Muscle of leg (tissue), 11 donors: ENCODE results near the gene L3MBTL4. TPM values are rescaled to one million over a fixed set of nuclear protein-coding genes. Genes with fewer than 3 reads are reported as not detected.
"Not testable (repeated sequence)": the region's sequence is repeated elsewhere in the genome, so short reads cannot be mapped to it uniquely, and the experiment has no call there.

Experiments used
- DNase-seq: peaks from one replicate; pipeline ENCODE4 v3.0.0; 2013
- H3K27ac ChIP-seq: one replicate; pipeline ENCODE4 v1.5.1; 2013; ENCODE audit warnings: mild to moderate bottlenecking, low read length, control low read depth
- H3K27me3 ChIP-seq: one replicate; pipeline ENCODE4 v1.6.1; 2013; ENCODE audit warnings: low read length; ENCODE audit not compliant: control insufficient read depth, insufficient read depth
- H3K36me3 ChIP-seq: one replicate; pipeline ENCODE4 v1.6.1; 2013; ENCODE audit warnings: low read length; ENCODE audit not compliant: control insufficient read depth, insufficient read depth
- H3K4me1 ChIP-seq: one replicate; pipeline ENCODE4 v1.6.1; 2013; ENCODE audit warnings: low read length; ENCODE audit not compliant: control insufficient read depth, insufficient read depth
- H3K4me3 ChIP-seq: one replicate; pipeline ENCODE4 v1.5.1; 2013; ENCODE audit warnings: low read length, control low read depth
- H3K9me3 ChIP-seq: replicated peaks from 2 replicates; pipeline ENCODE4 v1.6.1; 2013; ENCODE audit warnings: low read depth, low read length; ENCODE audit not compliant: control insufficient read depth
- WGBS: methylation state at CpG from one replicate; pipeline ENCODE4 v1.1.5; 2013; ENCODE audit warnings: missing lambda C conversion rate; ENCODE audit not compliant: insufficient coverage; 5-methylcytosine and 5-hydroxymethylcytosine counted together
- polyA plus RNA-seq, 8 donors: library from polyadenylated mRNA; unstranded; fragments of 120-200 nt; gene quantifications; one replicate each; pipeline versions ENCODE4 v1.2.1 to v1.2.3, GENCODE V29; 2013; ENCODE audit warnings: inconsistent platforms in 1 of 8, low replicate concordance in 1 of 8; ENCODE audit not compliant: insufficient read length in 8 of 8, insufficient read depth in 1 of 8
- total RNA-seq: library from RNA; stranded (reverse); fragments of 120-200 nt; gene quantifications from one replicate; pipeline ENCODE4 v1.2.4, GENCODE V29; 2013

The L3MBTL4 gene
- total and polyA plus RNA-seq, 9 donors, result 0.78 to 4.2 (median 1.4) TPM

GRCh38 chr18:6058941-6059340, 355.8 kb downstream of the L3MBTL4 start:
- H3K4me1 ChIP-seq, result peaks cover 2% of the 10 kb centered on the region
- peak; percentile 47 for DNase-seq
- no peaks in the 10 kb centered on the region for H3K9me3 ChIP-seq
- H3K27ac ChIP-seq, result no peak overlapping the region
- 8% methylated on average over 2 of the region's 6 CpGs for WGBS
- H3K36me3 ChIP-seq, result no peaks in the 10 kb centered on the region
- no peak overlapping the region for H3K4me3 ChIP-seq
- H3K27me3 ChIP-seq, result no peaks in the 10 kb centered on the region

- Histone ChIP-seq H3K9me3 (no peaks in the 10 kb centered on the region), H3K27ac (no peak overlapping the region), H3K36me3 (no peaks in the 10 kb centered on the region), H3K27me3 (no peaks in the 10 kb centered on the region), H3K4me1 (peaks cover 2% of the 10 kb centered on the region), H3K4me3 (no peak overlapping the region)
- WGBS, result no CpG with 5 or more reads among the region's 3 CpGs
- no peak for DNase-seq
Observed at GRCh38 chr18:6057604-6058003, 357.1 kb downstream of the L3MBTL4 start.

- 0% methylated on average over 1 of the region's 7 CpGs for WGBS
- no peaks in the 10 kb centered on the region for H3K9me3 ChIP-seq
- no peak overlapping the region for H3K27ac ChIP-seq
- H3K36me3 ChIP-seq, result no peaks in the 10 kb centered on the region
- peak; percentile 10 for DNase-seq
- H3K4me3 ChIP-seq, result no peak overlapping the region
- H3K27me3 ChIP-seq, result no peaks in the 10 kb centered on the region
- H3K4me1 ChIP-seq, result peaks cover 2% of the 10 kb centered on the region
Observed at GRCh38 chr18:6056171-6056910, 358.4 kb downstream of the L3MBTL4 start.

- H3K36me3 ChIP-seq, result no peaks in the 10 kb centered on the region
- H3K27me3 ChIP-seq, result no peaks in the 10 kb centered on the region
- H3K9me3 ChIP-seq, result no peaks in the 10 kb centered on the region
- peaks cover 2% of the 10 kb centered on the region for H3K4me1 ChIP-seq
- WGBS, result no CpG with 5 or more reads among the region's 5 CpGs
- H3K27ac ChIP-seq, result no peak overlapping the region
- peak; percentile 1 for DNase-seq
- no peak overlapping the region for H3K4me3 ChIP-seq
Observed at GRCh38 chr18:6055711-6056110, 359.0 kb downstream of the L3MBTL4 start.

GRCh38 chr18:6054256-6054842, 360.4 kb downstream of the L3MBTL4 start:
- 54% methylated on average over 4 of the region's 9 CpGs for WGBS
- no peaks in the 10 kb centered on the region for H3K27me3 ChIP-seq

GRCh38 chr18:6052449-6052913, 362.2 kb downstream of the L3MBTL4 start:
- peak; percentile 55 for DNase-seq
- 89% methylated on average over 2 of the region's 5 CpGs for WGBS
- H3K27ac ChIP-seq, result no peak overlapping the region

More at GRCh38 chr18:6054256-6054842, 360.4 kb downstream of the L3MBTL4 start:
- no peaks in the 10 kb centered on the region for H3K9me3 ChIP-seq
- no peak overlapping the region for H3K4me3 ChIP-seq
- H3K4me1 ChIP-seq, result peaks cover 2% of the 10 kb centered on the region
- no peaks in the 10 kb centered on the region for H3K36me3 ChIP-seq
- DNase-seq, result no peak
- H3K27ac ChIP-seq, result no peak overlapping the region

GRCh38 chr18:6047596-6047995, 367.1 kb downstream of the L3MBTL4 start:
- not testable (repeated sequence) for H3K27ac ChIP-seq, H3K4me3 ChIP-seq, DNase-seq, H3K36me3 ChIP-seq, H3K9me3 ChIP-seq, H3K4me1 ChIP-seq, H3K27me3 ChIP-seq
- no CpG with 5 or more reads among the region's 2 CpGs for WGBS

More at GRCh38 chr18:6052449-6052913, 362.2 kb downstream of the L3MBTL4 start:
- no peak overlapping the region for H3K4me3 ChIP-seq
- no peaks in the 10 kb centered on the region for H3K9me3 ChIP-seq
- no peaks in the 10 kb centered on the region for H3K36me3 ChIP-seq
- H3K4me1 ChIP-seq, result no peaks in the 10 kb centered on the region
- H3K27me3 ChIP-seq, result no peaks in the 10 kb centered on the region

- H3K36me3 ChIP-seq, result no peaks in the 10 kb centered on the region
- no peak overlapping the region for H3K27ac ChIP-seq
- DNase-seq, result no peak
- H3K9me3 ChIP-seq, result peaks cover 7% of the 10 kb centered on the region
- no peaks in the 10 kb centered on the region for H3K4me1 ChIP-seq
- H3K27me3 ChIP-seq, result no peaks in the 10 kb centered on the region
- no peak overlapping the region for H3K4me3 ChIP-seq
Observed at GRCh38 chr18:6044773-6045172, 369.9 kb downstream of the L3MBTL4 start.

GRCh38 chr18:6044319-6044718, 370.4 kb downstream of the L3MBTL4 start:
- no CpG with 5 or more reads among the region's 1 CpG for WGBS
- H3K4me3 ChIP-seq, result no peak overlapping the region
- no peaks in the 10 kb centered on the region for H3K27me3 ChIP-seq
- no peak overlapping the region for H3K27ac ChIP-seq
- peaks cover 8% of the 10 kb centered on the region for H3K9me3 ChIP-seq
- no peaks in the 10 kb centered on the region for H3K4me1 ChIP-seq
- DNase-seq, result no peak
- no peaks in the 10 kb centered on the region for H3K36me3 ChIP-seq

- Histone ChIP-seq H3K9me3 (peaks cover 18% of the 10 kb centered on the region), H3K36me3 (no peaks in the 10 kb centered on the region), H3K4me3 (no peak overlapping the region), H3K27me3 (no peaks in the 10 kb centered on the region), H3K4me1 (no peaks in the 10 kb centered on the region), H3K27ac (no peak overlapping the region)
- WGBS, result no CpG with 5 or more reads among the region's 2 CpGs
- no peak for DNase-seq
Observed at GRCh38 chr18:6039055-6039454, 375.7 kb downstream of the L3MBTL4 start.
